ENCODE results near the gene ZC3H15.
"Not testable (repeated sequence)": the region's sequence is repeated elsewhere in the genome, so short reads cannot be mapped to it uniquely, and the experiment has no call there.

The ZC3H15 gene

DNA sequence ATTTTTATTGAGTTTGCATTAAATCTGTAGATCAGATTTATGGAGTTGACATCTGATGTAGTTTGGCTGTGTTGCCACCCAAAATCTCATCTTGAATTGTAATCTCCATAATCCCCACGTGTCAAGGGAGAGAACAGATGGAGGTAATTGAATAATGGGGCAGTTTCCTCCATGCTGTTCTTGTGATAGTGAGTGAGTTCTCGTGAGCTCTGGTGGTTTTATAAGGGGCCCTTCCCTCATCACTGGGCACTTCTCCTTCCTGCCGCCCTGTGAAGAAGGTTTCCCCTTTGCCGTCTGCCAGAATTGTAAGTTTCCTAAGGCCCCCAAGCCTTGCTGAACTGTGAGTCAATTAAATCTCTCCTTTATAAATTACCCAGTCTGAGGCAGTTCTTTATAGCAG lies 32.2 kb downstream of the ZC3H15 start:
- TF ChIP-seq, protein P1, sequence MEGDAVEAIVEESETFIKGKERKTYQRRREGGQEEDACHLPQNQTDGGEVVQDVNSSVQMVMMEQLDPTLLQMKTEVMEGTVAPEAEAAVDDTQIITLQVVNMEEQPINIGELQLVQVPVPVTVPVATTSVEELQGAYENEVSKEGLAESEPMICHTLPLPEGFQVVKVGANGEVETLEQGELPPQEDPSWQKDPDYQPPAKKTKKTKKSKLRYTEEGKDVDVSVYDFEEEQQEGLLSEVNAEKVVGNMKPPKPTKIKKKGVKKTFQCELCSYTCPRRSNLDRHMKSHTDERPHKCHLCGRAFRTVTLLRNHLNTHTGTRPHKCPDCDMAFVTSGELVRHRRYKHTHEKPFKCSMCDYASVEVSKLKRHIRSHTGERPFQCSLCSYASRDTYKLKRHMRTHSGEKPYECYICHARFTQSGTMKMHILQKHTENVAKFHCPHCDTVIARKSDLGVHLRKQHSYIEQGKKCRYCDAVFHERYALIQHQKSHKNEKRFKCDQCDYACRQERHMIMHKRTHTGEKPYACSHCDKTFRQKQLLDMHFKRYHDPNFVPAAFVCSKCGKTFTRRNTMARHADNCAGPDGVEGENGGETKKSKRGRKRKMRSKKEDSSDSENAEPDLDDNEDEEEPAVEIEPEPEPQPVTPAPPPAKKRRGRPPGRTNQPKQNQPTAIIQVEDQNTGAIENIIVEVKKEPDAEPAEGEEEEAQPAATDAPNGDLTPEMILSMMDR (IDR thresholded peaks at IDR 0.05; ENCODE audit: low read depth, low read length) = no peak

DNA sequence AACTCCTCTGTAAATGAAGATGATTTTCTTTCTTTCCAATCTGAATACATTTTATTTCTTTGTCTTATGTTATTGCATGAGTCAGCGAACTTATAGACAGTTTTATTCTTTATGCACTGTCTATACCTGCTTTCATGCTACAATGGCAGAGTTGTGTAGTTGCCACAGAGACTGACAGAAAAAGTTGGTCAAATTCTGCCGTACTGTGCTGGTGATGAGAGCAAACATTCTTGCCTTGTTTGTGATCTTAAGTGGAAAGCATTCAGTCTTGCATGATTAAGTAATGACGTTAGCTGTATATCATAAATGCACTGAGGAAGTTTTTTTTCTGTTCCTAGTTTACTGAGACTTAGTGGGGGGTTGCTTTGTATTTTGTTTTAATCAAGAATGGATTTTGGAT lies 32.9 kb downstream of the ZC3H15 start:
- no peak overlapping the region for H3K4me3 ChIP-seq (ENCODE audit: low read depth, low read length)
- TF ChIP-seq, protein P1 (IDR thresholded peaks at IDR 0.05; ENCODE audit: low read depth, low read length) = no peak

More for the DNA sequence above, 32.2 kb downstream of the ZC3H15 start:
- H3K4me3 ChIP-seq (ENCODE audit: low read depth, low read length) = no peak overlapping the region

DNA sequence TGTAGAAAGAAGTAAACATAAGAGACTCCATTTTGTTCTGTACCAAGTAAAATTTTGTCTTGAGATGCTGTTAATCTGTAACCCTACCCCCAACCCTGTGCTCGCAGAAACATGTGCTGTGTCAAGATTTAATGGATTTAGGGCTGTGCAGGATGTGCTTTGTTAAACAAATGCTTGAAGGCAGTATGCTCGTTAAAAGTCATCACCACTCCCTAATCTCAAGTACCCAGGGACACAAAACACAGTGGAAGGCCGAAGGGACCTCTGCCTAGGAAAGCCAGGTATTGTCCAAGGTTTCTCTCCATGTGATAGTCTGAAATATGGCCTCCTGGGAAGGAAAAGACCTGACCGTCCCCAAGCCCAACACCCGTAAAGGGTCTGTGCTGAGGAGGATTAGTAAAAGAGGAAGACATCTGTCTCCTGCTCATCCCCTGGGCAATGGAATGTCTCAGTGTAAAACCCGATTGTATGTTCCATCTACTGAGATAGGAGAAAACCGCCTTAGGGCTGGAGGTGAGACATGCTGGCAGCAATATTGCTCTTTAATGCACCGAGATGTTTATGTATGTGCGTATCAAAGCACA lies 35.6 kb downstream of the ZC3H15 start:
- H3K4me3 ChIP-seq (ENCODE audit: low read depth, low read length) = not testable (repeated sequence)

DNA sequence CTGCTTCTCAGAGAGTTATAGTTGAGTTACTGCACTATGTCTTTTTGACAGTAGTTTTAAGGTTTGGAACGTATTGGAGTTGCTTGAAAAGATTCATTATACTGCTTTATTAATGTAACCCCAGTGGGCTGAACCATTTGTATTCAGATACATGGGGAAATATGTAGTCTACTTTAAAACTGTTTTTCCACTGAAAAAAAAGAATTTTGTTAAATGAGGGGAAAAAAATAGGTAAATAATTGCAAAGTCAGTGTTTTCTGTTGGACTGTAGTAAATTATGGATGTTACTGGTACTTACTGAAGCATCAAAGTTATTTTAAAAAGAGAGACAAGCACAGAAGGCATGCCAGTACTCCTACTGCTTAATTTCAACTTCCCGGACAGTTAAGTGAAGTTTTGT lies 36.4 kb downstream of the ZC3H15 start:
- H3K4me3 ChIP-seq (ENCODE audit: low read depth, low read length) = no peak overlapping the region
- TF ChIP-seq, protein P1 (IDR thresholded peaks at IDR 0.05; ENCODE audit: low read depth, low read length) = no peak

DNA sequence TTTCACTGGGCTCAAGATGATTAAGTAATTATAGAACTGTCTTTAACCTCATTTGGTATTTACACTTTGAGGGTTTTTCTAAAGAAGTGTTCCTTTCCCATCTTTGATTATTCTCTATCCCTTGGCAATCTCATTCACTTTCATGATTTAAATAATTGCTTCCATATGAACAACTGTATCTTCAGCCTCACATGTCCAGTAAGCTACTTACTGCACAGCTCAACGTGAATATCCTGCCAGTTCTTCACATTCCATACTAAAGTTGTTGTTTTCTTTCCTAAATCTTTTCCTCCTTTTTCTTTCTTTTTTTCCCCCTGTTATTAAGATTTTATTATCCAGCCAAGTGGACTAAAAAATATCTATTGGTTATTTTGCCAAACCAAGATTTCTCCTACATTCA lies 37.7 kb downstream of the ZC3H15 start:
- TF ChIP-seq, protein P1 (IDR thresholded peaks at IDR 0.05; ENCODE audit: low read depth, low read length) = no peak

DNA sequence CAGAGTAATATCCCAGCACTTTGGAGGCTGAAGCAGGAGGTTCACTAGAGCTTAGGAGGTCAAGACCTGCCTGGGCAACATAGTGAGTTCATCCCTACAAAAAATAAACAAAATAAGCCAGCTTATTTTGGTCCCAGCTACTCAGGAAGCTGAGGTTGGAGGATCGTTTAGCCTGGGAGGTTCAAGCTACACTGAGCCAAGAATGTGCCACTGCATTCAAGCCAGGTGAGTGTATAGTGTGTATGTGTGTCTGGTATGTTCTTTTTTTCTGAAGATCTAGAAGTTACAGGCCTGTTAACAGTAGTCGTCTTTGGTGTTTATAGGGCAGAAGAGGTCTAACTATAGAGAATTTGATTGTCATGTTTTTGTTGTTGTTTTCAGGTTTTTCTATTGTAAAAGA lies 40.2 kb downstream of the ZC3H15 start:
- no peak overlapping the region for H3K4me3 ChIP-seq (ENCODE audit: low read depth, low read length)
- TF ChIP-seq, protein P1 (IDR thresholded peaks at IDR 0.05; ENCODE audit: low read depth, low read length) = no peak

More for the DNA sequence above, 37.7 kb downstream of the ZC3H15 start:
- H3K4me3 ChIP-seq (ENCODE audit: low read depth, low read length) = no peak overlapping the region

DNA sequence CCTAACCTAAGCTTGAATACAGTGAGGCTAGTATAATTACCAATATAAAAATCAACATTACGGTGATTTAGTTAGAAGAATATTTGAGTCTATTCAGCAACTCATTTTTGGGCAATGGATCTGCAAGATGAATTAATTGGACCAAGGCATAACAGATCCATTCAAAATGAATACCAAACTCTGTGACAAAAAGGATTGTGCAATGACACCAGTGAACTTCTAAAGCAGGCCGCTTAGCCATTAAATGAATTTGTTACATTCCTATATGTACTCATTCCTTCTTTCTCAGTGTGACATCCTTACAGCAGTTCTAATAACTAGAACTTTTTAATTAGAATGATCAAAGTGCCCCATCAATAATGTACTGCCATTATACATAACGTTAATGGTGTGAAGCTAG lies 44.3 kb downstream of the ZC3H15 start:
- no peak overlapping the region for H3K4me3 ChIP-seq (ENCODE audit: low read depth, low read length)
- TF ChIP-seq, protein P1 (IDR thresholded peaks at IDR 0.05; ENCODE audit: low read depth, low read length) = no peak

DNA sequence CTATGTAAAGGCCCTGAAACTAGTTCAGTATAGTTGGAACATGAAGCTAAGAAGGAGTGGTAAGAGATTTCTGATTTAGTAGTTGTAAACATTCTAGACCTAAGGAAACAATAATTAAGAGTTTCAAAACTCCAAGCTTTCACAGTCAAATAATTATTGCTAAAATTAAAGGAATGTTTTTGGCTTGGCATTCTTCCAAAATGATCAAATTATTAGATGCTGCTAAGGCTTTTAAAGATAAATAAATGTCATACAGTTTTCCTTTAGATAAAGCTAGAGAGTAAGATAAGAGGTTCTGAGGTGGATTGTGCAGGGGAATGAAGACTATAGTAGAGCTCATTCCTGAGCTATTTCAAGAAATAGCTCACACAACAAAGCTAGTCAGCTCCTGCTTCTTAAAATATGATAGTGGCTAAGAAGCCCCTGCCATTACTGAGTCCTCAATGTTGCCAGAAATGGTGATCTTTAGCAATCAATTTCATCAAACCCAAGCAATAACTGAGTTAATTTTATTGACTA lies 45.3 kb downstream of the ZC3H15 start:
- no peak overlapping the region for H3K4me3 ChIP-seq (ENCODE audit: low read depth, low read length)
- TF ChIP-seq, protein P1 (IDR thresholded peaks at IDR 0.05; ENCODE audit: low read depth, low read length) = no peak
